ENCODE results near the gene EMC8.

- TF ChIP-seq CTCF (IDR thresholded peaks at IDR 0.05): no peak
- TF ChIP-seq POLR2A (IDR thresholded peaks at IDR 0.05): no peak
These were observed 30.6 kb upstream of the EMC8 start for GRCh38 chr16:85829751-85830445.
